ENCODE measurements around the gene NFATC2.

GRCh38 chr20:51513545-51513944, 29.0 kb downstream of the NFATC2 start:
- no peak for TF ChIP-seq CTCF (IDR thresholded peaks at IDR 0.05)
- TF ChIP-seq POLR2A (IDR thresholded peaks at IDR 0.05): no peak

All from uterus (tissue), 2 donors.